Measurements from ENCODE around the gene USP13. TPM values are rescaled to one million over a fixed set of nuclear protein-coding genes. Genes with fewer than 3 reads are reported as not detected.

Gene USP13
- total and polyA plus RNA-seq, 2 donors from 2014 or later: 3.0 to 9.0 TPM

- Histone ChIP-seq H3K36me3 (ENCODE audit: control insufficient read depth in 2 of 3, insufficient read depth in 3 of 3, low read length in 3 of 3) (no peaks in the 10 kb centered on the region), H3K4me3 (ENCODE audit: low read length in 3 of 3) (no peak overlapping the region), H3K27me3 (ENCODE audit: control insufficient read depth, insufficient read depth, low read length) (no peaks in the 10 kb centered on the region), H3K4me1 (ENCODE audit: control insufficient read depth in 2 of 3, insufficient read depth in 2 of 3, low read depth in 1 of 3, low read length in 3 of 3) (no peaks in the 10 kb centered on the region), H3K27ac (ENCODE audit: low read depth in 2 of 2, low read length in 2 of 2) (no peak overlapping the region), H3K9ac (ENCODE audit: low read length in 3 of 3) (no peak overlapping the region), H3K9me3 (ENCODE audit: control insufficient read depth in 2 of 3, insufficient read depth in 1 of 3, low read length in 3 of 3) (no peaks in the 10 kb centered on the region)
- FAIRE-seq: no peak
- DNase-seq: no peak
- intact Hi-C loops (cut with DNase I): no loop called here
- no peak for TF ChIP-seq CTCF (IDR thresholded peaks at IDR 0.05; ENCODE audit: borderline replicate concordance, extremely low read depth, insufficient read depth)
These were observed 47.9 kb downstream of the USP13 start for GRCh38 chr3:179700716-179701115.

GRCh38 chr3:179701176-179701827 lies 48.5 kb downstream of the USP13 start:
- no peaks in the 10 kb centered on the region for H3K36me3 ChIP-seq (ENCODE audit: control insufficient read depth in 2 of 3, insufficient read depth in 3 of 3, low read length in 3 of 3)
- no peaks in the 10 kb centered on the region for H3K4me1 ChIP-seq (ENCODE audit: control insufficient read depth in 2 of 3, insufficient read depth in 2 of 3, low read depth in 1 of 3, low read length in 3 of 3)
- no peak for TF ChIP-seq CTCF (IDR thresholded peaks at IDR 0.05; ENCODE audit: borderline replicate concordance, extremely low read depth, insufficient read depth)
- DNase-seq (no peak), FAIRE-seq (no peak)
- H3K27ac ChIP-seq (ENCODE audit: low read depth in 2 of 2, low read length in 2 of 2): no peak overlapping the region
- no peaks in the 10 kb centered on the region for H3K27me3 ChIP-seq (ENCODE audit: control insufficient read depth, insufficient read depth, low read length)
- intact Hi-C loops (cut with DNase I): no loop called here
- no peak overlapping the region for H3K9ac ChIP-seq (ENCODE audit: low read length in 3 of 3)
- no peak overlapping the region for H3K4me3 ChIP-seq (ENCODE audit: low read length in 3 of 3)
- no peaks in the 10 kb centered on the region for H3K9me3 ChIP-seq (ENCODE audit: control insufficient read depth in 2 of 3, insufficient read depth in 1 of 3, low read length in 3 of 3)

GRCh38 chr3:179702271-179702947 lies 49.6 kb downstream of the USP13 start:
- FAIRE-seq: no peak
- no peak for TF ChIP-seq CTCF (IDR thresholded peaks at IDR 0.05; ENCODE audit: borderline replicate concordance, extremely low read depth, insufficient read depth)
- no peaks in the 10 kb centered on the region for H3K36me3 ChIP-seq (ENCODE audit: control insufficient read depth in 2 of 3, insufficient read depth in 3 of 3, low read length in 3 of 3)

More at GRCh38 chr3:179702271-179702947, 49.6 kb downstream of the USP13 start:
- Histone ChIP-seq H3K9ac (ENCODE audit: low read length in 3 of 3) (no peak overlapping the region), H3K27ac (ENCODE audit: low read depth in 2 of 2, low read length in 2 of 2) (no peak overlapping the region), H3K4me3 (ENCODE audit: low read length in 3 of 3) (no peak overlapping the region), H3K9me3 (ENCODE audit: control insufficient read depth in 2 of 3, insufficient read depth in 1 of 3, low read length in 3 of 3) (no peaks in the 10 kb centered on the region), H3K27me3 (ENCODE audit: control insufficient read depth, insufficient read depth, low read length) (no peaks in the 10 kb centered on the region), H3K4me1 (ENCODE audit: control insufficient read depth in 2 of 3, insufficient read depth in 2 of 3, low read depth in 1 of 3, low read length in 3 of 3) (no peaks in the 10 kb centered on the region)
- DNase-seq: no peak
- intact Hi-C loops (cut with DNase I): no loop called here
